ENCODE measurements around the gene COX4I2.
A peak's percentile ranks its signal among the peaks of the same experiment; 100 is the strongest.
"Not testable (repeated sequence)": the region's sequence is repeated elsewhere in the genome, so short reads cannot be mapped to it uniquely, and the experiment has no call there.

COX4I2 gene

DNA sequence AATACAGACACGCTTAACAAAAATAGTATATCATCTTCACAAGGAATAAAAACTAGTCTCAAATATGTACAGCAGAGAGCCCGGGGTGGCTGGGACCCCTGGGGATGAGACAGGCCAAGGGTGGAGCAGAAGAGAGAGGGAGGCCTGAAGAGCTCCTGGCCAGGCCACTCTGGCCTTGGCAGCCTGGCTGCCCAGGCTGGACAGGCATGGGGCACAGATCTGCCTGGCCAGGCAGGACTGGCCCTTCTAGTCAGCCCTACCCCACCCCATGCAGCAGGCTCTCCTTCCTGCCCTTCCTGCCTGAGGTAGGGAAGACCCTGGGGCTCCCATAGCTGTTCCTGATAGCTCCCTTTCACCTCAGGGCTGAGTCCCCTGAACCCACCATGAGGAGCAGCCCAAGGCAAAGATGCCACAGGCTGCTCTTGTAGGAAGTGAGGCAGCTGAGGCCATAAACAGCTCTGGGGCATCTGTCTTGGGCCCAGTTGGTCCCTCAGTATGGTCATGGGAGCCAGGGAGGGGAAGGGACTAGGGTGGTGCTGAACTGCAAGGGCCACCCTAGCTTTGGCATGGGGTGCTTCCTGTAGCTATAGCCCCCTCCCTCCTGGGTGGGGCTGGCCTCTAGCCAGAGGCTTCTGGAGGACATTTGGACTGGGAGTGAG lies 27.1 kb downstream of the COX4I2 start:
- no peak for DNase-seq (ENCODE audit: low read depth)
- TF ChIP-seq, protein P1, sequence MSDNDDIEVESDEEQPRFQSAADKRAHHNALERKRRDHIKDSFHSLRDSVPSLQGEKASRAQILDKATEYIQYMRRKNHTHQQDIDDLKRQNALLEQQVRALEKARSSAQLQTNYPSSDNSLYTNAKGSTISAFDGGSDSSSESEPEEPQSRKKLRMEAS (IDR thresholded peaks at IDR 0.05; ENCODE audit: low read depth, low read length), result no peak
- TF ChIP-seq POLR2A (IDR thresholded peaks at IDR 0.05; ENCODE audit: extremely low read depth, insufficient read length), result no peak
- no peak for TF ChIP-seq MYC (IDR thresholded peaks at IDR 0.05; ENCODE audit: low read depth, low read length)
- TF ChIP-seq, protein P2, sequence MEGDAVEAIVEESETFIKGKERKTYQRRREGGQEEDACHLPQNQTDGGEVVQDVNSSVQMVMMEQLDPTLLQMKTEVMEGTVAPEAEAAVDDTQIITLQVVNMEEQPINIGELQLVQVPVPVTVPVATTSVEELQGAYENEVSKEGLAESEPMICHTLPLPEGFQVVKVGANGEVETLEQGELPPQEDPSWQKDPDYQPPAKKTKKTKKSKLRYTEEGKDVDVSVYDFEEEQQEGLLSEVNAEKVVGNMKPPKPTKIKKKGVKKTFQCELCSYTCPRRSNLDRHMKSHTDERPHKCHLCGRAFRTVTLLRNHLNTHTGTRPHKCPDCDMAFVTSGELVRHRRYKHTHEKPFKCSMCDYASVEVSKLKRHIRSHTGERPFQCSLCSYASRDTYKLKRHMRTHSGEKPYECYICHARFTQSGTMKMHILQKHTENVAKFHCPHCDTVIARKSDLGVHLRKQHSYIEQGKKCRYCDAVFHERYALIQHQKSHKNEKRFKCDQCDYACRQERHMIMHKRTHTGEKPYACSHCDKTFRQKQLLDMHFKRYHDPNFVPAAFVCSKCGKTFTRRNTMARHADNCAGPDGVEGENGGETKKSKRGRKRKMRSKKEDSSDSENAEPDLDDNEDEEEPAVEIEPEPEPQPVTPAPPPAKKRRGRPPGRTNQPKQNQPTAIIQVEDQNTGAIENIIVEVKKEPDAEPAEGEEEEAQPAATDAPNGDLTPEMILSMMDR (IDR thresholded peaks at IDR 0.05; ENCODE audit: low read depth, low read length), result no peak
- H3K4me3 ChIP-seq (ENCODE audit: low read depth, low read length), result no peak overlapping the region

DNA sequence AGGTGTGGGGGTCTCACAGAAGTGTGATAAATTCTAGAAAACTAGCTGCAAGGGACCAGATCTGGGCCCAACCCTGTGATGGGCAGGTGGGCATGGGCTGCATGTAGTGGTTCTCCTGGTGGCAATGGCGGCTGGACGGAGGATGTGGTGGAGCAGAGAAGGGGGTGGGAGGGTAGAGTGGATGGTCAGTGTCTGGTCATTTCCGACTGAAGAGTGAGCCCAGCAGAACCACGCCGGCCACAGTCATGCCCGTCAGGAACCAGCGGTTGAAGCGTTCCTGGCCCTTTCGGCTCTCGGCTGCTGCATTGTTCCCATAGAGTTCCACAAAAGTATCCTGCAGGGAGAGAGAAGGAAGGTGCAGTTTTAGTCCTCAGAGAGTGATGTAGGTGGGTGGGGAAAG lies 28.0 kb downstream of the COX4I2 start:
- H3K4me3 ChIP-seq (ENCODE audit: low read depth, low read length), result no peak overlapping the region
- DNase-seq (ENCODE audit: low read depth), result no peak
- TF ChIP-seq, protein P1 (IDR thresholded peaks at IDR 0.05; ENCODE audit: low read depth, low read length), result no peak
- TF ChIP-seq POLR2A (IDR thresholded peaks at IDR 0.05; ENCODE audit: extremely low read depth, insufficient read length) (no peak), MYC (IDR thresholded peaks at IDR 0.05; ENCODE audit: low read depth, low read length) (no peak)
- TF ChIP-seq, protein P2 (IDR thresholded peaks at IDR 0.05; ENCODE audit: low read depth, low read length), result no peak

DNA sequence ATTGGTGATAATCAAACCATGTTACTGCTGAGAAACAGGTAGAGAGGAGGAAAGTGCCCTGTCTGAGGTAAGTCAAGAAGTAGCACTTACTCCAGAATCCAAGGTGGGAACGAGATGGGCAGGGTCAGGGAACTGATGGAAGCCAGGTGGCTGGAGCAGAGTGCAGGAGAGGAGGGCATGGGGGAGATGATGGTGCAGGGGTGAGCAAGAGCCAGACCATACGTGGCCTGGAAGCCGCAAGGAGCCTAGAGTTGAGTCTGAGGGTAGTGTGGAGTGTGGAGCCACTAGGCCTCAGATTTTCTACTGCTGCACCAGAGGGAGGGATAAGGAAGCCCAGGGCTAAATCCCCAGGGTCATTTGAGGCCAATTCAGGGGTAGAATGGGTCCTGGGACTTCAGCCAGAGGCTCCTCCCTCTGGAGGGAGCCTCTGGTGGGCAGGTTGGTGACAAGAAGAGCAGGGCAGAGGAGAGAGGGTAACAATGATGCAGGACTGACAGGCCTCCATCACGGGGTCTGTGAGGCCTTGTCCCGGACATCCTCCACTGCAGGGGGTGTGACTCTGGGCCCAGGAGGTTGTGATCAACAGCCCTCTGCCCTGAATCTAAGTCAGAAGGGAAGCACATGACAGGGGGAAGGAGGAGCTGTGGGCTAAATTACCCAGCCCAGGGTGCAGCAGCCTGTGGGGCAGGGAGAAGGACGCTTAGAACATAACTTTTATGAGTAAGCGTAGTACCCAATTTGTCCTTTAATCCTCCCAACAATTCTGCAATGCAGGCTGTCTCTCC lies 28.7 kb downstream of the COX4I2 start:
- TF ChIP-seq, protein P1 (IDR thresholded peaks at IDR 0.05; ENCODE audit: low read depth, low read length), result peak; percentile 75
- TF ChIP-seq POLR2A (IDR thresholded peaks at IDR 0.05; ENCODE audit: extremely low read depth, insufficient read length) (peak; percentile 24), MYC (IDR thresholded peaks at IDR 0.05; ENCODE audit: low read depth, low read length) (peak; percentile 45; the same call in 1 of the 2 replicates)
- TF ChIP-seq, protein P2 (IDR thresholded peaks at IDR 0.05; ENCODE audit: low read depth, low read length), result no peak
- peak; percentile 96 for DNase-seq (ENCODE audit: low read depth)
- no peak overlapping the region for H3K4me3 ChIP-seq (ENCODE audit: low read depth, low read length)

DNA sequence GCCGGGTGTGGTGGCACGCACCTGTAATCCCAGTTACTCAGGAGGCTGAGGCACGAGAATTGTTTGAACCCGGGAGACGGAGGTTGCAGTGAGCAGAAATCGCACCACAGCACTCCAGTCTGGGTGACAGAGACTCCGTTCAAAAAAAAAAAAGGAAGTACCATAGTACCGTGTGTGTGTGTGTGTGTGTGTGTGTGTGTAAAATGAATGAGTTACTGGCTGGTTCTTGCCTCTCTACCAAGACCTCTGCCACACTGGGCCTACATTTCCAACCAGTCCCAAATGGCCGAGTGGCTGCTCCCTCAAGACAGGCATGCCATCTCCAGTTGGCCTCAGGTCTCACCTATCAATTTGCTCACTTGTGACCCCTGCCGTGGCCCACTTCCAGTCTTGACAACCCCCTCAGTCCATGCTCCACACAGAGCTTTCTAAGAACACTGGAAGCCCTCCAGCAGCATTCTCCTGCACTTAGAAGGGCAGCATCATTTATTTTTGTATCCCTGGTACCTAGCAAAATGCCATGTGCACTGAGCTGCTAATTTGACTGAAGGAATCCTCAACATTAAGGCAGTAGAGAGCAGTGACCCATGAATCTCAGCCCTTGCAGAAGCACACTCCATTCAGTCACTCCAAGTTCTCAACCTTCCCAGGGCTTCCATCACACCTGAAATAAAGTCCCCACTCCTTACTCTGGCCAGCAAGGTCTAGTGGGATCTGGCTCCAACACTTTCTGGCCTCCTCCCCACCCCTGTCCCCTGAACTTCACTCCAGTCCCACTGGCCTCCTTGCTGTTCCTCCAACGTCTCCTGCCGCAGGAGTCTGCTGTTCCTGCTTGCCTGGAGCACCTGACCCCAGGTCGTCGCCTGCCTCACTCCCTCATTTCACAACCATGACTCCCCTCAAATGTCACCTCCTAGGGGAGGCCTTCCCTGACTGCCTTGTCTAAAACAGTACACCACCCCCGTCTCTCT lies 29.9 kb downstream of the COX4I2 start:
- peak; percentile 64 for DNase-seq (ENCODE audit: low read depth)
- TF ChIP-seq POLR2A (IDR thresholded peaks at IDR 0.05; ENCODE audit: extremely low read depth, insufficient read length), result no peak
- TF ChIP-seq, protein P1 (IDR thresholded peaks at IDR 0.05; ENCODE audit: low read depth, low read length), result no peak
- TF ChIP-seq, protein P2 (IDR thresholded peaks at IDR 0.05; ENCODE audit: low read depth, low read length), result no peak
- TF ChIP-seq MYC (IDR thresholded peaks at IDR 0.05; ENCODE audit: low read depth, low read length), result no peak
- no peak overlapping the region for H3K4me3 ChIP-seq (ENCODE audit: low read depth, low read length)

DNA sequence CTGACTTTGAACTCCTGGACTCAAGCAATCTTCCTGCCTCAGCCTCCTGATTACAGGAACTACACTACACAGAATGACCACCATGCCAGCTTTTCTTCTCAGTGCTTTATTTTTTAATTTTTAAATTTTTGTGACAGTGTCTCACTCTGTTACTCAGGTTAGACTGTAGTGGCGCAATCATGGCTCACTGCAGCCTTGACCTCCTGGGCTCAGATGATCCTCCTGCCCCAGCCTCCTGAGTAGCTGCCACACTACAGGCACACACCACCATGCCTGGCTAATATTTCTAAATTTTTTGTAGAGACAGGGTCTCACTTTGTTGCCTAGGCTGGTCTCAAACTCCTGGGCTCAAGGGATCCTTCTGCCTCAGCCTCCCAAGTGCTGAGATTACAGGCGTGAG lies 31.2 kb downstream of the COX4I2 start:
- H3K4me3 ChIP-seq (ENCODE audit: low read depth, low read length); DNase-seq (ENCODE audit: low read depth): not testable (repeated sequence)

Data from NB4 (cell line).